RWPE2 (cell line): ENCODE results near the gene LRRC40.
"Not testable (repeated sequence)": the region's sequence is repeated elsewhere in the genome, so short reads cannot be mapped to it uniquely, and the experiment has no call there.

Source experiments
- ATAC-seq: fragments of 200-7000 bp; cut with Tn5 transposase; 3 replicates; pipeline ENCODE4 v1.9.1; 2021; ENCODE audit warnings: low read depth
- DNase-seq: peaks from one replicate; pipeline ENCODE4 v3.0.0-alpha.2; 2020; ENCODE audit warnings: low spot score
- H3K27ac ChIP-seq: fragments of 450-650 bp; 2 replicates; pipeline ENCODE4 v1.5.1; 2017; ENCODE audit warnings: mild to moderate bottlenecking; ENCODE audit not compliant: poor library complexity, severe bottlenecking
- H3K27me3 ChIP-seq: fragments of 250-450 bp; sonication (Bioruptor Pico); 2 replicates; pipeline ENCODE4 v1.5.1; 2021; ENCODE audit warnings: mild to moderate bottlenecking, moderate library complexity; ENCODE audit not compliant: insufficient read depth, poor library complexity, severe bottlenecking
- H3K36me3 ChIP-seq: fragments of 250-450 bp; sonication (Bioruptor Pico); 2 replicates; pipeline ENCODE4 v1.5.1; 2020; ENCODE audit warnings: low read depth, mild to moderate bottlenecking, moderate library complexity
- H3K4me1 ChIP-seq: fragments of 250-450 bp; sonication (Bioruptor Pico); 2 replicates; pipeline ENCODE4 v1.5.1; 2021; ENCODE audit warnings: mild to moderate bottlenecking, moderate library complexity; ENCODE audit not compliant: insufficient read depth, poor library complexity, severe bottlenecking
- H3K4me3 ChIP-seq: fragments of 250-450 bp; sonication (Bioruptor Pico); 2 replicates; pipeline ENCODE4 v1.5.1; 2021; ENCODE audit warnings: mild to moderate bottlenecking, moderate library complexity; ENCODE audit not compliant: severe bottlenecking
- H3K9me3 ChIP-seq: fragments of 250-450 bp; sonication (Bioruptor Pico); 2 replicates; pipeline ENCODE4 v1.5.1; 2021; ENCODE audit warnings: mild to moderate bottlenecking, moderate library complexity; ENCODE audit not compliant: severe bottlenecking
- TF ChIP-seq, protein P1 (sequence below): fragments of 450-650 bp; IDR thresholded peaks from one replicate; pipeline ENCODE4 v1.5.1; 2017; ENCODE audit warnings: mild to moderate bottlenecking, moderate library complexity; ENCODE audit not compliant: poor library complexity, severe bottlenecking

Gene LRRC40

DNA sequence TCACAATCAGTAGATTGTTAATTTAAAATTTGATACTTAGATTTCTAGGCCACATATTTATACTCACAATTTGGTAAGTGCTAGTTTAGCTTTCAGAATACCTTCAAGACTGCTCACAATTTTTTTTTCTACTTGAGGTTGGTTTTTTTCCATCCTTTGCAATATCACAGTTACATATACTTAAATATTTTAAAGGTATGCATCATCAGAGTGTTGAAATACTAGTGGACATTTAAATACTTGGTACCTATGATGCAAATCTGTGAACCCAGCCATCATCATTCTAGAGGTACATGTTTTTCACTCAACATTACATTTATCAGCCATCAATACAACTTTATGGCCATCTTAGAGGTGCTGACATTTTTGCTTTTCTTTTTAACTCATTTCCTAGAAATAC lies 6.2 kb upstream of the LRRC40 start:
- H3K27me3 ChIP-seq, result no peaks in the 10 kb centered on the region
- H3K9me3 ChIP-seq, result no peaks in the 10 kb centered on the region
- TF ChIP-seq, protein P1, sequence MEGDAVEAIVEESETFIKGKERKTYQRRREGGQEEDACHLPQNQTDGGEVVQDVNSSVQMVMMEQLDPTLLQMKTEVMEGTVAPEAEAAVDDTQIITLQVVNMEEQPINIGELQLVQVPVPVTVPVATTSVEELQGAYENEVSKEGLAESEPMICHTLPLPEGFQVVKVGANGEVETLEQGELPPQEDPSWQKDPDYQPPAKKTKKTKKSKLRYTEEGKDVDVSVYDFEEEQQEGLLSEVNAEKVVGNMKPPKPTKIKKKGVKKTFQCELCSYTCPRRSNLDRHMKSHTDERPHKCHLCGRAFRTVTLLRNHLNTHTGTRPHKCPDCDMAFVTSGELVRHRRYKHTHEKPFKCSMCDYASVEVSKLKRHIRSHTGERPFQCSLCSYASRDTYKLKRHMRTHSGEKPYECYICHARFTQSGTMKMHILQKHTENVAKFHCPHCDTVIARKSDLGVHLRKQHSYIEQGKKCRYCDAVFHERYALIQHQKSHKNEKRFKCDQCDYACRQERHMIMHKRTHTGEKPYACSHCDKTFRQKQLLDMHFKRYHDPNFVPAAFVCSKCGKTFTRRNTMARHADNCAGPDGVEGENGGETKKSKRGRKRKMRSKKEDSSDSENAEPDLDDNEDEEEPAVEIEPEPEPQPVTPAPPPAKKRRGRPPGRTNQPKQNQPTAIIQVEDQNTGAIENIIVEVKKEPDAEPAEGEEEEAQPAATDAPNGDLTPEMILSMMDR, result no peak
- ATAC-seq, result no peak
- no peak for DNase-seq
- peaks cover 5% of the 10 kb centered on the region for H3K4me1 ChIP-seq
- H3K36me3 ChIP-seq, result peaks cover 62% of the 10 kb centered on the region
- H3K4me3 ChIP-seq, result no peak overlapping the region
- no peak overlapping the region for H3K27ac ChIP-seq

DNA sequence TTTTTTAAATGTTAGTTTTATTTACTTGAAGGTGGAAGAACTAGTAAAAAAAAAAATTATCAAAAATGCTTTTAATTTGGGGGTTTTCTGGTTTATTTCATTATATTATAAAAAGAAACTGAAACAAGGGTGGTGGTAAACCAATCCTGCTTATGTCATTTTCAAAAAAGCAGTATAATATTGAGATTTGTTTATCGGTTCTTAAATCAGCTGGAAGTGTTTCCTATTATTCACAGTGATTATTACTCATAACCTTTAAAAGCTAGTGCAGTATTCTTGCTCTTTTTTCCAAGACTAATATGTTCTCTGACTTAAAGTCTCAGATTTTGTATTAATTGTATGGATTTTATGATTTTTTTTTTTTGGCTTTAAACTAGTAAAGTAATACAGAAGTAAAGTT lies 5.4 kb upstream of the LRRC40 start:
- Histone ChIP-seq H3K4me1 (peaks cover 5% of the 10 kb centered on the region), H3K4me3 (no peak overlapping the region), H3K27ac (no peak overlapping the region), H3K9me3 (no peaks in the 10 kb centered on the region), H3K27me3 (no peaks in the 10 kb centered on the region), H3K36me3 (peaks cover 55% of the 10 kb centered on the region)
- DNase-seq, result no peak
- ATAC-seq, result no peak
- TF ChIP-seq, protein P1, result no peak

DNA sequence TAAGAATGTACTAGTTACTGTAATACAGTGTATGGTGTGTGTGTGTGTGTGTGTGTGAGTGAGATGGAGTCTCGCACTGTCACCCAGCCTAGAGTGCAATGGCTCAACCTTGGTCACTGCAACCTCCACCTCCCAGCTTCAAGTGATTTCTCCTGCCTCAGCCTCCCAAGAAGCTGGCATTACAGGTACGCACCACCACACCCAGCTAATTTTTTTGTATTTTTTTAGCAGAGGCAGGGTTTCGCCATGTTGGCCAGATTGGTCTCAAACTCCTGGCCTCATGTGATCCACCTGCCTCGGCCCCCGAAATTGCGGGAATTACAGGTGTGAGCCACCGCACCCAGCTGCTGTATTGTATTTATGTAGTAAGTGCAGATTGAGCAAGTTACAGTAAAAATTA lies 2.9 kb upstream of the LRRC40 start:
- H3K4me1 ChIP-seq, result peaks cover 10% of the 10 kb centered on the region
- H3K4me3 ChIP-seq, result no peak overlapping the region
- no peak for DNase-seq
- no peaks in the 10 kb centered on the region for H3K9me3 ChIP-seq
- H3K36me3 ChIP-seq, result peaks cover 42% of the 10 kb centered on the region
- TF ChIP-seq, protein P1, result no peak
- H3K27me3 ChIP-seq, result no peaks in the 10 kb centered on the region
- no peak for ATAC-seq
- no peak overlapping the region for H3K27ac ChIP-seq

DNA sequence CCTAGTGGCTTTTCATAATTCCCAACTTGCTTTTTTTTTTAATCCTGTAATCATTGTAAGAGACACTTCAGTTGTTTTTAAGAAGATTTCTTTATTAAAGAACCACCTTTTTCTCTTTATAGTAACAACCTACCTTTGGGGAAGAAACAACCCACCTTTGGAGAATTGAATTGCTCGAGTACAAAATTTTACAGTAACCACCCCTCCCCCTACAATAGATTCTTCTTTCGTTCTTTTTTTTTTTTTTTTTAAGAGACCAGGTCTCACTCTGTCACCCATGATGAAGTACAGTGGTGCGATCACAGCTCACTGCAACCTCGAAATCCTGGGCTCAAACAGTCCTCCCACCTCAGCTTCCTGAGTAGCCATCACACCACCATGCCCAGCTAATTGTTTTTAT lies 2.1 kb upstream of the LRRC40 start:
- Histone ChIP-seq H3K4me1 (peaks cover 10% of the 10 kb centered on the region), H3K4me3 (no peak overlapping the region)

DNA sequence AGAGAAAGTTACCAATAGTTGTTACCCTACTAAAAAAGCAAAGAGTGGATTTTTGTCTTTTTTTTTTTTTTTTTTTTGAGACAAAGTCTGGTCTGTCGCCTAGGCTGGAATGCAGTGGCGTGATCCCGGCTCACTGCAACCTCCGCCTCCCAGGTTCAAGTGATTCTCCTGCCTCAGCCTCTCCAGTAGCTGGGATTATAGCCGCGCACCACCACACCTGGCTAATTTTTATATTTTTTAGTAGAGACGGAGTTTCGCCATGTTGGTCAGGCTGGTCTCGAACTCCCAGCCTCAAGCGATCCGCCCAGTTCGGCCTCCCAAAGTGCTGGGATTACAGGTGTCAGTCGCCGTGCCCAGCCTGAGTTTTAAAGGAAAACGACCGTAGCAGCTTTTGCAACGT lies 1.5 kb upstream of the LRRC40 start:
- not testable (repeated sequence) for H3K27me3 ChIP-seq, ATAC-seq, H3K4me1 ChIP-seq, H3K27ac ChIP-seq, H3K9me3 ChIP-seq, DNase-seq
- Histone ChIP-seq H3K4me3 (peak overlapping the region; percentile 81), H3K36me3 (peaks cover 32% of the 10 kb centered on the region)

More for the DNA sequence above, 2.1 kb upstream of the LRRC40 start:
- H3K27me3 ChIP-seq, result no peaks in the 10 kb centered on the region
- no peak overlapping the region for H3K27ac ChIP-seq
- DNase-seq (no peak), ATAC-seq (no peak)
- H3K36me3 ChIP-seq, result peaks cover 39% of the 10 kb centered on the region
- no peaks in the 10 kb centered on the region for H3K9me3 ChIP-seq
- TF ChIP-seq, protein P1, result no peak
